Lung (tissue), 12 donors: ENCODE data around the gene HSD3B1. TPM values are rescaled to one million over a fixed set of nuclear protein-coding genes. Genes with fewer than 3 reads are reported as not detected.

ENCODE experiments used
- ATAC-seq: fragments of 200-7000 bp; cut with Tn5 transposase; one replicate; pipeline ENCODE4 v1.9.1; 2020; ENCODE audit warnings: moderate number of reproducible peaks; ENCODE audit not compliant: insufficient read depth, low FRiP score
- DNase-seq, 3 donors: peaks; one replicate each; pipeline ENCODE4 v3.0.0-alpha.2; 2013 to 2017
- H3K27ac ChIP-seq, 2 donors: one replicate each; pipeline ENCODE4 v1.5.1; 2013; ENCODE audit warnings: mild to moderate bottlenecking in 2 of 2, moderate library complexity in 2 of 2, control low read depth in 1 of 2, inconsistent platforms in 1 of 2, low read depth in 1 of 2, low read length in 1 of 2
- H3K27me3 ChIP-seq, 3 donors: one replicate each; pipeline ENCODE4 v1.5.1; 2013; ENCODE audit warnings: low read length in 2 of 3; ENCODE audit not compliant: control insufficient read depth in 3 of 3, insufficient read depth in 3 of 3
- H3K36me3 ChIP-seq, 4 donors: one replicate each; pipeline ENCODE4 v1.5.1; 2013; ENCODE audit warnings: low read length in 4 of 4, mild to moderate bottlenecking in 1 of 4, moderate library complexity in 1 of 4; ENCODE audit not compliant: control insufficient read depth in 4 of 4, insufficient read depth in 4 of 4
- H3K4me1 ChIP-seq, 5 donors: one replicate each; pipeline ENCODE4 v1.5.1; 2013; ENCODE audit warnings: low read length in 5 of 5, mild to moderate bottlenecking in 2 of 5, moderate library complexity in 1 of 5; ENCODE audit not compliant: control insufficient read depth in 5 of 5, insufficient read depth in 5 of 5
- H3K4me3 ChIP-seq: one replicate; pipeline ENCODE4 v1.5.1; 2013; ENCODE audit warnings: mild to moderate bottlenecking, control low read depth, moderate library complexity
- H3K9ac ChIP-seq, 2 donors: one replicate each; pipeline ENCODE4 v1.5.1; 2013; ENCODE audit warnings: low read length in 2 of 2, control low read depth in 1 of 2; ENCODE audit not compliant: insufficient read depth in 1 of 2
- H3K9me3 ChIP-seq, 4 donors: one replicate each; pipeline ENCODE4 v1.5.1; 2013; ENCODE audit warnings: low read length in 3 of 4, mild to moderate bottlenecking in 1 of 4, moderate library complexity in 1 of 4; ENCODE audit not compliant: control insufficient read depth in 4 of 4, insufficient read depth in 3 of 4
- CTCF ChIP-seq: IDR thresholded peaks from 2 replicates; pipeline ENCODE4 v1.5.1; 2012; ENCODE audit warnings: mild to moderate bottlenecking; ENCODE audit errors: control extremely low read depth, extremely low read depth
- WGBS, 2 donors: extraction: QIAGEN DNeasy Blood & Tissue Kit; methylation state at CpG; one replicate each; pipeline ENCODE4 v1.1.7; 2013; 5-methylcytosine and 5-hydroxymethylcytosine counted together
- polyA plus RNA-seq, 2 donors: library from polyadenylated mRNA; stranded (reverse); fragments of 200-250 nt; gene quantifications; one replicate each; pipeline ENCODE4 v1.2.1, GENCODE V29; 2013
- total RNA-seq, 2 donors: library from RNA; depleted of rRNA in 1 of 2; stranded (reverse); fragments of >200 nt in 1 of 2; gene quantifications; one replicate each; pipeline ENCODE4 v1.2.1, GENCODE V29; 2014 to 2021
- donor health status: control.
- donor health status: control.
- donor health status: Bipolar disorder and iron deficiency.
- donor health status: healthy.
- donor health status: DM: yes; HTN: yes; CAD: no.

HSD3B1 gene
- total and polyA plus RNA-seq, 4 donors, result not detected

- Histone ChIP-seq H3K27me3 (no peaks in the 10 kb centered on the region), H3K36me3 (no peaks in the 10 kb centered on the region), H3K9me3 (no peaks in the 10 kb centered on the region), H3K9ac (no peak overlapping the region), H3K4me3 (no peak overlapping the region), H3K27ac (no peak overlapping the region), H3K4me1 (peaks cover 0 to 9% (median under 1%) of the 10 kb centered on the region in 5 donors)
- no peak for DNase-seq
- 95 to 96% methylated on average over 1 of the region's 1 CpG for WGBS, 2 donors
- no peak for TF ChIP-seq CTCF
- ATAC-seq, result no peak
Observed at GRCh38 chr1:119547306-119547705, 40.3 kb downstream of the HSD3B1 start.

- H3K4me1 ChIP-seq, result peaks cover 0 to 9% (median 2%) of the 10 kb centered on the region in 5 donors
- H3K27me3 ChIP-seq, result no peaks in the 10 kb centered on the region
- WGBS, 2 donors, result 92 to 93% methylated on average over 7 of the region's 7 CpGs
- DNase-seq (no peak), ATAC-seq (no peak)
- TF ChIP-seq CTCF, result no peak
- H3K36me3 ChIP-seq, result no peaks in the 10 kb centered on the region
- H3K9me3 ChIP-seq, result no peaks in the 10 kb centered on the region
- H3K9ac ChIP-seq, result no peak overlapping the region
- no peak overlapping the region for H3K27ac ChIP-seq
- no peak overlapping the region for H3K4me3 ChIP-seq
Observed at GRCh38 chr1:119547805-119548204, 40.8 kb downstream of the HSD3B1 start.

- DNase-seq (peak; percentile 76 to 91 (median 90)), ATAC-seq (no peak)
- no peak overlapping the region for H3K9ac ChIP-seq
- TF ChIP-seq CTCF, result peak; percentile 24
- no peaks in the 10 kb centered on the region for H3K9me3 ChIP-seq
- H3K4me1 ChIP-seq, result peaks cover 0 to 25% (median 18%) of the 10 kb centered on the region in 5 donors
- no peaks in the 10 kb centered on the region for H3K27me3 ChIP-seq
- H3K4me3 ChIP-seq, result no peak overlapping the region
- H3K36me3 ChIP-seq, result no peaks in the 10 kb centered on the region
- 66 to 67% methylated on average over 4 of the region's 4 CpGs for WGBS, 2 donors
- no peak overlapping the region for H3K27ac ChIP-seq
Observed at GRCh38 chr1:119549719-119550132, 42.7 kb downstream of the HSD3B1 start.

- no peak overlapping the region for H3K4me3 ChIP-seq
- H3K9me3 ChIP-seq, result no peaks in the 10 kb centered on the region
- H3K36me3 ChIP-seq, result no peaks in the 10 kb centered on the region
- no peak overlapping the region for H3K27ac ChIP-seq
- no peak for TF ChIP-seq CTCF
- no peaks in the 10 kb centered on the region for H3K27me3 ChIP-seq
- H3K4me1 ChIP-seq, result peaks cover 0 to 32% (median 18%) of the 10 kb centered on the region in 5 donors
- H3K9ac ChIP-seq, result no peak overlapping the region
- ATAC-seq (no peak), DNase-seq (peak in 1 of 3 donors; percentile 31)
- 88% methylated on average over 2 of the region's 2 CpGs for WGBS, 2 donors
Observed at GRCh38 chr1:119550381-119550780, 43.4 kb downstream of the HSD3B1 start.
